Right lung (tissue), 5 donors: ENCODE results near the gene JAG1. TPM values are rescaled to one million over a fixed set of nuclear protein-coding genes. Genes with fewer than 3 reads are reported as not detected.

Experiments
- DNase-seq, 2 donors: peaks; one replicate each; pipeline ENCODE4 v3.0.0-alpha.2; 2013
- polyA plus RNA-seq, 5 donors: library from polyadenylated mRNA; unstranded; fragments of 120-200 nt; gene quantifications; one replicate each; pipeline versions ENCODE4 v1.2.1 to v1.2.3, GENCODE V29; 2013; ENCODE audit warnings: inconsistent platforms in 1 of 5, low replicate concordance in 1 of 5; ENCODE audit not compliant: insufficient read length in 5 of 5, insufficient read depth in 1 of 5

The JAG1 gene
- polyA plus RNA-seq, 5 donors = 43.7 to 68.1 (median 52.7) TPM

- DNase-seq = no peak
These were observed 32.9 kb downstream of the JAG1 start for GRCh38 chr20:10640897-10641296.

GRCh38 chr20:10639737-10640556 is 33.9 kb downstream of the JAG1 start:
- DNase-seq = no peak

GRCh38 chr20:10639077-10639736 is 34.6 kb downstream of the JAG1 start:
- DNase-seq = no peak

GRCh38 chr20:10637563-10637962 is 36.2 kb downstream of the JAG1 start:
- DNase-seq = no peak

GRCh38 chr20:10637031-10637559 is 36.7 kb downstream of the JAG1 start:
- DNase-seq = no peak

GRCh38 chr20:10636326-10636818 is 37.4 kb downstream of the JAG1 start:
- DNase-seq = peak in 1 of 2 donors; percentile 62

- DNase-seq = no peak
These were observed 38.2 kb downstream of the JAG1 start for GRCh38 chr20:10635476-10636208.

- no peak for DNase-seq
These were observed 39.0 kb downstream of the JAG1 start for GRCh38 chr20:10634683-10635411.

- DNase-seq = no peak
These were observed 39.6 kb downstream of the JAG1 start for GRCh38 chr20:10634211-10634610.

GRCh38 chr20:10633718-10634117 is 40.1 kb downstream of the JAG1 start:
- DNase-seq = no peak

GRCh38 chr20:10632721-10633509 is 40.9 kb downstream of the JAG1 start:
- no peak for DNase-seq

- DNase-seq = no peak
These were observed 42.7 kb downstream of the JAG1 start for GRCh38 chr20:10631126-10631525.

- no peak for DNase-seq
These were observed 43.7 kb downstream of the JAG1 start for GRCh38 chr20:10629946-10630650.

- no peak for DNase-seq
These were observed 46.9 kb downstream of the JAG1 start for GRCh38 chr20:10626896-10627295.

- no peak for DNase-seq
These were observed 48.2 kb downstream of the JAG1 start for GRCh38 chr20:10625641-10626040.

- DNase-seq = no peak
These were observed 51.0 kb downstream of the JAG1 start for GRCh38 chr20:10622657-10623418.

- DNase-seq = no peak
These were observed 52.6 kb downstream of the JAG1 start for GRCh38 chr20:10621149-10621548.

- no peak for DNase-seq
These were observed 54.4 kb downstream of the JAG1 start for GRCh38 chr20:10619427-10619826.

GRCh38 chr20:10618611-10619245 is 55.1 kb downstream of the JAG1 start:
- DNase-seq = no peak
